Measurements from ENCODE around the gene CCDC82.
A peak's percentile ranks its signal among the peaks of the same experiment; 100 is the strongest.

Gene CCDC82

GRCh38 chr11:96342014-96342960 is 47.4 kb downstream of the CCDC82 start:
- peak overlapping the region; percentile 14 for H3K9ac ChIP-seq
- H3K4me1 ChIP-seq, result peaks cover 18% of the 10 kb centered on the region
- no peaks in the 10 kb centered on the region for H3K27me3 ChIP-seq (ENCODE audit: control insufficient read depth, insufficient read depth, low read length)
- no peaks in the 10 kb centered on the region for H3K36me3 ChIP-seq (ENCODE audit: control insufficient read depth, insufficient read depth, low read length)
- H3K4me2 ChIP-seq (ENCODE audit: low read length), result peak overlapping the region; percentile 76
- peak overlapping the region; percentile 89 for H3K27ac ChIP-seq
- no peaks in the 10 kb centered on the region for H3K9me3 ChIP-seq (ENCODE audit: control insufficient read depth, low read length)
- peaks cover 9% of the 10 kb centered on the region for H3K79me2 ChIP-seq
- H3K4me3 ChIP-seq (ENCODE audit: low read depth, low read length), result peak overlapping the region; percentile 95
- TF ChIP-seq CTCF (IDR thresholded peaks at IDR 0.05), result no peak
- peak overlapping the region; percentile 80 for H2AFZ ChIP-seq

GRCh38 chr11:96341211-96342013 is 48.3 kb downstream of the CCDC82 start:
- H3K36me3 ChIP-seq (ENCODE audit: control insufficient read depth, insufficient read depth, low read length), result no peaks in the 10 kb centered on the region

GRCh38 chr11:96340555-96340885 is 49.2 kb downstream of the CCDC82 start:
- Histone ChIP-seq H3K36me3 (ENCODE audit: control insufficient read depth, insufficient read depth, low read length) (no peaks in the 10 kb centered on the region), H3K4me1 (peaks cover 18% of the 10 kb centered on the region), H2AFZ (no peak overlapping the region), H3K27me3 (ENCODE audit: control insufficient read depth, insufficient read depth, low read length) (no peaks in the 10 kb centered on the region), H3K9ac (no peak overlapping the region), H3K4me2 (ENCODE audit: low read length) (no peak overlapping the region), H3K9me3 (ENCODE audit: control insufficient read depth, low read length) (no peaks in the 10 kb centered on the region), H3K79me2 (peaks cover 9% of the 10 kb centered on the region), H3K4me3 (ENCODE audit: low read depth, low read length) (peak overlapping the region; percentile 22), H3K27ac (peak overlapping the region; percentile 89)
- no peak for TF ChIP-seq CTCF (IDR thresholded peaks at IDR 0.05)

More at GRCh38 chr11:96341211-96342013, 48.3 kb downstream of the CCDC82 start:
- H3K27ac ChIP-seq, result peak overlapping the region; percentile 89
- H3K9me3 ChIP-seq (ENCODE audit: control insufficient read depth, low read length), result no peaks in the 10 kb centered on the region
- H2AFZ ChIP-seq, result peak overlapping the region; percentile 80
- H3K79me2 ChIP-seq, result peaks cover 9% of the 10 kb centered on the region
- H3K4me1 ChIP-seq, result peaks cover 18% of the 10 kb centered on the region
- H3K4me3 ChIP-seq (ENCODE audit: low read depth, low read length), result peak overlapping the region; percentile 95
- peak overlapping the region; percentile 76 for H3K4me2 ChIP-seq (ENCODE audit: low read length)
- no peak for TF ChIP-seq CTCF (IDR thresholded peaks at IDR 0.05)
- no peaks in the 10 kb centered on the region for H3K27me3 ChIP-seq (ENCODE audit: control insufficient read depth, insufficient read depth, low read length)
- H3K9ac ChIP-seq, result no peak overlapping the region

- Histone ChIP-seq H3K27ac (peak overlapping the region; percentile 89), H3K9ac (no peak overlapping the region), H2AFZ (no peak overlapping the region), H3K4me1 (peaks cover 18% of the 10 kb centered on the region), H3K27me3 (ENCODE audit: control insufficient read depth, insufficient read depth, low read length) (no peaks in the 10 kb centered on the region), H3K4me3 (ENCODE audit: low read depth, low read length) (peak overlapping the region; percentile 29), H3K79me2 (peaks cover 9% of the 10 kb centered on the region), H3K36me3 (ENCODE audit: control insufficient read depth, insufficient read depth, low read length) (no peaks in the 10 kb centered on the region), H3K4me2 (ENCODE audit: low read length) (peak overlapping the region; percentile 25), H3K9me3 (ENCODE audit: control insufficient read depth, low read length) (no peaks in the 10 kb centered on the region)
- TF ChIP-seq CTCF (IDR thresholded peaks at IDR 0.05), result no peak
Observed at GRCh38 chr11:96339706-96340554, 49.8 kb downstream of the CCDC82 start.

Data from parathyroid adenoma (tissue), 2 donors.